Measurements from ENCODE around the gene FBXW8. TPM values are rescaled to one million over a fixed set of nuclear protein-coding genes. Genes with fewer than 3 reads are reported as not detected.
A peak's percentile ranks its signal among the peaks of the same experiment; 100 is the strongest.

The FBXW8 gene
- total and polyA plus RNA-seq, 8 donors = 3.6 to 9.6 (median 8.3) TPM

- no peak for TF ChIP-seq CTCF (IDR thresholded peaks at IDR 0.05)
- WGBS, 2 donors = 88 to 92% methylated on average over 4 of the region's 4 CpGs
- no peaks in the 10 kb centered on the region for H3K27me3 ChIP-seq
- H3K9me3 ChIP-seq = no peaks in the 10 kb centered on the region
- FAIRE-seq = no peak
- ATAC-seq = no peak
- H3K4me3 ChIP-seq = no peak overlapping the region
- no peak overlapping the region for H3K27ac ChIP-seq
- intact Hi-C loops (cut with DNase I) = no loop called here
- H3K4me1 ChIP-seq = no peaks in the 10 kb centered on the region
- H3K36me3 ChIP-seq = no peaks in the 10 kb centered on the region
- DNase-seq = no peak
Measured at GRCh38 chr12:116962197-116962596, 51.4 kb downstream of the FBXW8 start.

DNA sequence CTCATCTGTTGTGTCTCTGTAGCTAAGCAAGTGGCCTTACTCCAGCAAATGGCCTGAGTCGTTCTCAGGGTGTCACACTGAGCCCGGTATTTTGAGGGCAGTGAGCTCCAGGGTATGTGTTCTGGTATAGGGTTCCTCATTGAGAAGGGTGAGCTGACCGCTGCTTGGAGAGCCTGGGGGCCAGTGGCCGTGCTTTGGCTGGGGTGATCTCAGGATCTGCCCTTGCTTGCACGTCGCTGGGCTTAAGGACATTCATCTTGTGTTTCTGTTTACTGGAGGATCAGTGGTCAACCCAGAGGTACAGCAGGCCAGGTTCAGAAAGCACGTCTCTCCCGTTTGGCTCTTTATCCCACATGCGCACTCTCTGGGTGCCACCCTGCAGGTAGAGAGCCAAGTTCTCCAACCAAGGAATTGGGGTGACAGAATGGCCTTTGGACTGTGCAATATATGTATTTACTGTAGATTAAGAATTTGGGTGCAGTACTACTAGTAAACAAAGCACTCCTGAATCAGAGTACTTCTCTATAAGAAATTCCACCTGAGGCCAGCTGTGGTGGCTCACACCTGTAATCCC lies 52.1 kb downstream of the FBXW8 start:
- FAIRE-seq (no peak), ATAC-seq (peak in 1 of 4 donors; percentile 47), DNase-seq (no peak)
- no peaks in the 10 kb centered on the region for H3K36me3 ChIP-seq
- intact Hi-C loops (cut with DNase I) = no loop called here
- H3K27me3 ChIP-seq = no peaks in the 10 kb centered on the region
- no peak for TF ChIP-seq CTCF (IDR thresholded peaks at IDR 0.05)
- H3K27ac ChIP-seq = no peak overlapping the region
- H3K9me3 ChIP-seq = no peaks in the 10 kb centered on the region
- H3K4me3 ChIP-seq = no peak overlapping the region
- no peaks in the 10 kb centered on the region for H3K4me1 ChIP-seq
- WGBS, 2 donors = 93 to 95% methylated on average over 9 of the region's 9 CpGs

GRCh38 chr12:116964054-116965050 lies 53.6 kb downstream of the FBXW8 start:
- H3K4me3 ChIP-seq = no peak overlapping the region
- DNase-seq (no peak), ATAC-seq (peak in 2 of 4 donors; percentile 23 to 38), FAIRE-seq (no peak)
- no peaks in the 10 kb centered on the region for H3K9me3 ChIP-seq
- intact Hi-C loops (cut with DNase I) = no loop called here
- H3K27ac ChIP-seq = no peak overlapping the region
- TF ChIP-seq CTCF (IDR thresholded peaks at IDR 0.05) = no peak
- H3K27me3 ChIP-seq = no peaks in the 10 kb centered on the region
- no peaks in the 10 kb centered on the region for H3K36me3 ChIP-seq
- no peaks in the 10 kb centered on the region for H3K4me1 ChIP-seq
- WGBS, 2 donors = 82% methylated on average over 14 of the region's 14 CpGs

DNA sequence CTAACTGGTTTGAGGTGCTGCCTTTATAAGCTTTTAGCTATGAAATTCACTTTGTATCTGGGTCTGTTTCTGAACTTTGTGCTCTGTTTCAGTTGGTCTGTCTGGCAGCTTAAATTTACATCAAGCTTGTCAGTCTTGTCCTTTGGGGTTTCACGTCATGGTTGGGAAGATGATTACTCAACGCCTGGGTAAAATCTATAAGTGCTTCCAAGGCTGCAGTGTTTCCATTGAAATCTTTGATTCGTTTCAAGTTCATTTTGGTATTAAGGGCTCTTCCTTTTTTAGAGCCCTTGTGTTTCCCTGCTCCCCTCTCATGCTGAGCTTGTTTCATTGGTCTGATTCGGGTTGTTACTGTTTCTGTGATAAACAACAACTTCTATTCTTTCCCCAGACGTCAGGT lies 58.2 kb downstream of the FBXW8 start:
- H3K27me3 ChIP-seq = no peaks in the 10 kb centered on the region
- TF ChIP-seq CTCF (IDR thresholded peaks at IDR 0.05) = no peak
- H3K36me3 ChIP-seq = no peaks in the 10 kb centered on the region
- no peak overlapping the region for H3K27ac ChIP-seq
- H3K4me3 ChIP-seq = no peak overlapping the region
- intact Hi-C loops (cut with DNase I) = no loop called here
- H3K9me3 ChIP-seq = no peaks in the 10 kb centered on the region
- ATAC-seq = no peak
- no peak for DNase-seq
- FAIRE-seq = no peak
- 84 to 89% methylated on average over 5 of the region's 5 CpGs for WGBS, 2 donors
- no peaks in the 10 kb centered on the region for H3K4me1 ChIP-seq

All from pancreas (tissue), 10 donors.